Transverse colon (tissue), 3 donors: ENCODE data around the gene CRP.

Experiments
- CTCF ChIP-seq, 5 experiments: fragments of 200-600 bp in 3 of 5; fragments of 450-650 bp in 2 of 5; sonication (generic) in 3 of 5; IDR thresholded peaks; 1 replicate in 2 of 5; 2 replicates in 3 of 5; pipeline ENCODE4 v1.5.1; 2016 to 2017; ENCODE audit warnings: antibody characterized with exemption in 5 of 5, inconsistent platforms in 3 of 5, mild to moderate bottlenecking in 2 of 5, moderate library complexity in 1 of 5
- POLR2A ChIP-seq: fragments of 450-650 bp; IDR thresholded peaks from one replicate; pipeline ENCODE4 v1.6.1; 2016; ENCODE audit warnings: antibody characterized with exemption, mild to moderate bottlenecking, moderate library complexity

GRCh38 chr1:159663552-159663951, 50.8 kb downstream of the CRP start:
- no peak for TF ChIP-seq CTCF (IDR thresholded peaks at IDR 0.05)
- TF ChIP-seq POLR2A, result no peak
